ENCODE data around the gene CCDC28A.
"Not testable (repeated sequence)": the region's sequence is repeated elsewhere in the genome, so short reads cannot be mapped to it uniquely, and the experiment has no call there.

The CCDC28A gene

GRCh38 chr6:138773177-138774091 lies at the start of gene CCDC28A:
Gene CCDC28A, plus strand, starts transcription at chr6:138773769. Its CDS starts 2,352 bp downstream, at chr6:138776121.
- DNase-seq, result peak; percentile 94

GRCh38 chr6:138724015-138724414 lies 49.6 kb upstream of the CCDC28A start:
- DNase-seq, result no peak

GRCh38 chr6:138726066-138726756 lies 47.4 kb upstream of the CCDC28A start:
- no peak for DNase-seq

- DNase-seq, result no peak
Observed at GRCh38 chr6:138726757-138727097, 46.8 kb upstream of the CCDC28A start.

- DNase-seq, result no peak
Observed at GRCh38 chr6:138727182-138727581, 46.4 kb upstream of the CCDC28A start.

GRCh38 chr6:138728662-138729061 lies 44.9 kb upstream of the CCDC28A start:
- DNase-seq, result no peak

GRCh38 chr6:138730037-138730436 lies 43.5 kb upstream of the CCDC28A start:
- DNase-seq, result not testable (repeated sequence)

- no peak for DNase-seq
Observed at GRCh38 chr6:138734585-138734984, 39.0 kb upstream of the CCDC28A start.

GRCh38 chr6:138736640-138737039 lies 36.9 kb upstream of the CCDC28A start:
- no peak for DNase-seq

GRCh38 chr6:138752017-138752416 lies 21.6 kb upstream of the CCDC28A start:
- no peak for DNase-seq

GRCh38 chr6:138757136-138757535 lies 16.4 kb upstream of the CCDC28A start:
- no peak for DNase-seq

GRCh38 chr6:138765896-138766655 lies 7.5 kb upstream of the CCDC28A start:
- peak; percentile 51 for DNase-seq

- no peak for DNase-seq
Observed at GRCh38 chr6:138769102-138769676, 4.4 kb upstream of the CCDC28A start.

- peak; percentile 1 for DNase-seq
Observed at GRCh38 chr6:138772596-138773176, 883 bp upstream of the CCDC28A start.

GRCh38 chr6:138774370-138774769 lies 801 bp downstream of the CCDC28A start:
- DNase-seq, result no peak

- DNase-seq, result no peak
Observed at GRCh38 chr6:138776659-138777058, 3.1 kb downstream of the CCDC28A start.

GRCh38 chr6:138778331-138778730 lies 4.8 kb downstream of the CCDC28A start:
- DNase-seq, result no peak

GRCh38 chr6:138782243-138782642 lies 8.7 kb downstream of the CCDC28A start:
- no peak for DNase-seq

- no peak for DNase-seq
Observed at GRCh38 chr6:138785079-138785478, 11.5 kb downstream of the CCDC28A start.

GRCh38 chr6:138785980-138786379 lies 12.4 kb downstream of the CCDC28A start:
- DNase-seq, result no peak

- no peak for DNase-seq
Observed at GRCh38 chr6:138787138-138787537, 13.6 kb downstream of the CCDC28A start.

GRCh38 chr6:138795809-138796603 lies 22.4 kb downstream of the CCDC28A start, which contains the start of gene ECT2L:
Gene ECT2L, plus strand, starts transcription at chr6:138796087. Its CDS starts 17,188 bp downstream, at chr6:138813275.
- no peak for DNase-seq

Measured in CD4-positive, alpha-beta T cell treated with Interleukin-17A for 1 hour (primary cell).